Measurements from ENCODE around the gene PDE4D.

- TF ChIP-seq EP300 (IDR thresholded peaks at IDR 0.05) (no peak), CTCF (IDR thresholded peaks at IDR 0.05) (no peak), POLR2A (IDR thresholded peaks at IDR 0.05) (no peak)
These were observed 521.9 kb downstream of the PDE4D start for GRCh38 chr5:59371525-59372127.

All from tibial nerve (tissue), 4 donors.